ENCODE results near the gene TAP1. TPM values are rescaled to one million over a fixed set of nuclear protein-coding genes. Genes with fewer than 3 reads are reported as not detected.

The TAP1 gene
- total and polyA plus RNA-seq, 2 of the 4 experiments (the other 2 are of a cell fraction), result 20.1 to 27.6 TPM

DNA sequence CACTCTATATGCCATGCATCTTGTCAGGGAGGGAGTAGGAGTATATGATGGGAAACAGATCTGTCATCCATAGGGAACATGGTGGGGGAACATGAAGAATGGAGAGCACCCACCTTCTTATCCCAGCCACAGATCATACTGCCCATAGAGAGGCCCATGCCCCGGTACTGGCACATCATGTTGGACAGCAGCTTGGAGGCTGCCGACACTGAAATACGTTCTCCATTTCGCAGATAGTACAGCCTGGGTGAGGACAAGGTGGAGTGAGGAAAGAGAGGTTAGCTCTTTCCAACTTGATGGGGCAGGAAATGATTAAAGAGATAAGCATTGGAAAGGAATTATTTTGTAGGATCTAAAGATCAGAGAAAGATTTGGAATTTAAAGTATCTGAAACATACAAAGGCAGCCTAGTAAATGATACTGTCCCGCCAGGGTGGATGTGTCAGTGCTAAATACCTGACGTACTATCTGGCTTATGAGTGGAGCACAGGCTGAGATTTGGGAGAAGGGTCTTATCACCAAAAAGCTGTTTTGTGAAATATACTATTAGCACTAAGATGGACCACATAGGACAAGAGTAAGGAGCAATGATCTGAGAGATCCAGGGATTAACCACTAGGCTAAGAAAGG lies 11.4 kb downstream of the TAP1 start:
- H3K9me3 ChIP-seq (ENCODE audit: control insufficient read depth, insufficient read depth, low read length), result no peaks in the 10 kb centered on the region
- peaks cover 8% of the 10 kb centered on the region for H3K4me1 ChIP-seq (ENCODE audit: control insufficient read depth, insufficient read depth, low read length)
- H3K27ac ChIP-seq (ENCODE audit: insufficient read depth, low read length), result no peak overlapping the region
- H4K20me1 ChIP-seq (ENCODE audit: insufficient read depth, low read length), result no peaks in the 10 kb centered on the region
- POLR2A ChIA-PET (ENCODE audit: unreplicated experiment), result no interaction called here
- no TSS peak for BruUV-seq (replicated peaks)
- no peak for ATAC-seq (ENCODE audit: low read depth)
- peaks cover 12% of the 10 kb centered on the region for H3K36me3 ChIP-seq (ENCODE audit: control insufficient read depth, insufficient read depth, low read length)
- no peak overlapping the region for H3K9ac ChIP-seq (ENCODE audit: low read depth, low read length)
- dilution Hi-C loops (cut with HindIII; ENCODE audit: low sequenced_read_pairs, unreplicated experiment), result no loop called here
- CTCF ChIA-PET, result interaction anchor here (1.1 kb wide), 1 partner anchor 12 kb away, joined by 4 read pairs; the partner anchor contains the start of genes PSMB9 and TAP1
- H2AK5ac ChIP-seq (ENCODE audit: low read depth, low read length), result no peak overlapping the region
- peaks cover 2 to 30% of the 10 kb centered on the region in 2 experiments; a peak in 2 of 4 replicates for H3K79me1 ChIP-seq (ENCODE audit: low read depth in 1 of 2, low read length in 2 of 2)
- no peaks in the 10 kb centered on the region for H3K27me3 ChIP-seq (ENCODE audit: control insufficient read depth, insufficient read depth, low read length)
- peaks cover 6% of the 10 kb centered on the region; the same call in 1 of the 2 replicates for H3K9me1 ChIP-seq (ENCODE audit: insufficient read depth, low read length)
- H2AFZ ChIP-seq (replicated peaks; ENCODE audit: low read length, poor library complexity), result no peak overlapping the region
- no peak overlapping the region for H2BK15ac ChIP-seq (ENCODE audit: low read depth, low read length)
- no peak overlapping the region for H4K91ac ChIP-seq (ENCODE audit: insufficient read depth, low read depth, low read length)
- no peak overlapping the region for H2BK5ac ChIP-seq (ENCODE audit: low read depth, low read length, poor library complexity, severe bottlenecking)
- in situ Hi-C loops (cut with MboI; ENCODE audit: low sequenced_read_pairs), result no loop called here
- H3K4ac ChIP-seq (ENCODE audit: low read depth, low read length), result no peak overlapping the region
- H3K4me3 ChIP-seq (ENCODE audit: insufficient read depth, low read depth, low read length), result no peak overlapping the region
- H2BK120ac ChIP-seq (ENCODE audit: low read depth, low read length), result no peak overlapping the region
- no peak overlapping the region for H3K14ac ChIP-seq (replicated peaks; ENCODE audit: low read depth, low read length)
- 100% methylated on average over 3 of the region's 6 CpGs; no CpG with 5 or more reads in 1 of the 2 experiments for WGBS, 2 experiments (ENCODE audit: extremely low coverage in 2 of 2, insufficient read length in 1 of 2)
- H3K23ac ChIP-seq (ENCODE audit: low read depth, low read length), result peak overlapping the region; percentile 36; the same call in 1 of the 2 replicates
- H4K8ac ChIP-seq (ENCODE audit: low read depth in 2 of 2, low read length in 2 of 2), result no peak overlapping the region
- H3K56ac ChIP-seq (ENCODE audit: extremely low read depth, insufficient read depth, low read length), result no peak overlapping the region
- no peak overlapping the region for H4K5ac ChIP-seq (ENCODE audit: low read depth, low read length)
- TF ChIP-seq, protein P1, sequence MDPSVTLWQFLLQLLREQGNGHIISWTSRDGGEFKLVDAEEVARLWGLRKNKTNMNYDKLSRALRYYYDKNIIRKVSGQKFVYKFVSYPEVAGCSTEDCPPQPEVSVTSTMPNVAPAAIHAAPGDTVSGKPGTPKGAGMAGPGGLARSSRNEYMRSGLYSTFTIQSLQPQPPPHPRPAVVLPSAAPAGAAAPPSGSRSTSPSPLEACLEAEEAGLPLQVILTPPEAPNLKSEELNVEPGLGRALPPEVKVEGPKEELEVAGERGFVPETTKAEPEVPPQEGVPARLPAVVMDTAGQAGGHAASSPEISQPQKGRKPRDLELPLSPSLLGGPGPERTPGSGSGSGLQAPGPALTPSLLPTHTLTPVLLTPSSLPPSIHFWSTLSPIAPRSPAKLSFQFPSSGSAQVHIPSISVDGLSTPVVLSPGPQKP (IDR thresholded peaks at IDR 0.05; ENCODE audit: borderline replicate concordance, low read depth, low read length), result no peak
- H2AK9ac ChIP-seq (replicated peaks; ENCODE audit: low read depth, low read length, poor library complexity), result no peak overlapping the region
- H2BK20ac ChIP-seq (ENCODE audit: low read depth, low read length), result no peak overlapping the region
- no peak overlapping the region for H3K18ac ChIP-seq (ENCODE audit: low read depth, low read length)
- DNase-seq, result no peak
- intact Hi-C loops (cut with micrococcal nuclease), result no loop called here
- H3K4me2 ChIP-seq (ENCODE audit: low read depth, low read length), result no peak overlapping the region
